NCI-H2196 (cell line): ENCODE results near the gene WDPCP.
"Not testable (repeated sequence)": the region's sequence is repeated elsewhere in the genome, so short reads cannot be mapped to it uniquely, and the experiment has no call there.

Experiments
- DNase-seq: peaks from one replicate; lab custom pipeline; 2025; ENCODE audit not compliant: unreplicated experiment; lab: John Stamatoyannopoulos, UW

Gene WDPCP

GRCh38 chr2:63268946-63269345, 319.3 kb downstream of the WDPCP start:
- DNase-seq, result no peak

GRCh38 chr2:63261137-63261621, 327.1 kb downstream of the WDPCP start:
- no peak for DNase-seq

GRCh38 chr2:63257473-63257872, 330.8 kb downstream of the WDPCP start:
- DNase-seq, result no peak

- no peak for DNase-seq
These were observed 339.1 kb downstream of the WDPCP start for GRCh38 chr2:63249161-63249560.

GRCh38 chr2:63242747-63243146, 345.5 kb downstream of the WDPCP start:
- DNase-seq, result no peak

- no peak for DNase-seq
These were observed 362.2 kb downstream of the WDPCP start for GRCh38 chr2:63225964-63226686.

GRCh38 chr2:63218800-63219526, 369.3 kb downstream of the WDPCP start:
- no peak for DNase-seq

GRCh38 chr2:63195310-63195709, 393.0 kb downstream of the WDPCP start:
- no peak for DNase-seq

- no peak for DNase-seq
These were observed 394.1 kb downstream of the WDPCP start for GRCh38 chr2:63194175-63194574.

GRCh38 chr2:63192889-63193774, 395.1 kb downstream of the WDPCP start:
- DNase-seq, result no peak

- DNase-seq, result peak; percentile 0
These were observed 395.9 kb downstream of the WDPCP start for GRCh38 chr2:63192169-63192888.

- no peak for DNase-seq
These were observed 399.3 kb downstream of the WDPCP start for GRCh38 chr2:63189026-63189425.

GRCh38 chr2:63186331-63186730, 401.9 kb downstream of the WDPCP start:
- DNase-seq, result no peak

- no peak for DNase-seq
These were observed 425.0 kb downstream of the WDPCP start for GRCh38 chr2:63163161-63163820.

GRCh38 chr2:63159262-63159661, 429.0 kb downstream of the WDPCP start:
- DNase-seq, result no peak

- DNase-seq, result not testable (repeated sequence)
These were observed 451.6 kb downstream of the WDPCP start for GRCh38 chr2:63136683-63137082.

- DNase-seq, result no peak
These were observed 456.3 kb downstream of the WDPCP start for GRCh38 chr2:63132020-63132419.

- no peak for DNase-seq
These were observed 457.1 kb downstream of the WDPCP start for GRCh38 chr2:63131196-63131595.

GRCh38 chr2:63127594-63127993, 460.7 kb downstream of the WDPCP start:
- no peak for DNase-seq

GRCh38 chr2:63124850-63125249, 463.4 kb downstream of the WDPCP start:
- DNase-seq, result no peak
